ENCODE data around the gene ACSM6. TPM values are rescaled to one million over a fixed set of nuclear protein-coding genes. Genes with fewer than 3 reads are reported as not detected.
"Not testable (repeated sequence)": the region's sequence is repeated elsewhere in the genome, so short reads cannot be mapped to it uniquely, and the experiment has no call there.

ACSM6 gene
- total and polyA plus RNA-seq, 2 donors = 0.96 to 5.1 TPM

DNA sequence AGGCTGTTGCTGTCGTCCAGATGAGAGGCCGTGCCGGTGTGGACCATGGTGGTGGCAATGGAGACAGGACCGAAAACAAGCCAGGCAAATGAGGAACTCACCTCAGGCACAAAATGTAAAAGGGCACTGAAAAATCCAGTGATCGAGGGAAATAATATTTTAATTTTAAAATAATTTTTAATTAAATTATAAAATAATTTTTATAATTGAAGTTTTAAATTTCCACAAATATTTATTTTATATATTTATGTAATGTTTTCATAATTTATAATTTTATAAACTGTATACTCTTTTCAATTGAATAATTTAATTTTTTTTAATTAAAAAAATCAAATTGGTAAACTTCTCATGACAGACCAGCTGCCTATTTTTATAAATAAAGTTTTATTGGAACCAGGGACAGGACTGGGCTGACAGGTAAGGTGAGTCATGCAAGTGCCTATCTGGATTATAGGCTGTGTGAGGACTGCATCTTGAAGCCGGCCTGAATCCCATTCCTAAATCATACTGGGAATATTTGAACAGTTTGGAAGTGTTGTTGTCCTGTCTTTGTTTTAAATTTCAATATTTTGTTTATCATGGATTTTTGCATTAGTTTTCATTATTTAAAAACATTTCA lies 15.6 kb downstream of the ACSM6 start:
- Histone ChIP-seq H3K36me3 (ENCODE audit: control insufficient read depth in 2 of 2, insufficient read depth in 2 of 2, low read length in 1 of 2) (peaks cover 0 to 10% of the 10 kb centered on the region in 2 donors), H3K27ac (ENCODE audit: low read depth in 1 of 2, low read length in 1 of 2) (no peak overlapping the region), H3K4me3 (ENCODE audit: low read length in 2 of 2) (no peak overlapping the region), H3K27me3 (ENCODE audit: control insufficient read depth in 2 of 2, insufficient read depth in 1 of 2, low read length in 1 of 2) (no peaks in the 10 kb centered on the region), H3K4me1 (ENCODE audit: control insufficient read depth in 2 of 2, insufficient read depth in 2 of 2, low read length in 2 of 2) (no peaks in the 10 kb centered on the region), H3K9me3 (ENCODE audit: control insufficient read depth in 2 of 2, insufficient read depth in 1 of 2, low read length in 1 of 2) (no peaks in the 10 kb centered on the region)
- DNase-seq (ENCODE audit: low read depth in 6 of 9, low spot score in 9 of 9) = no peak
- 96% methylated on average over 6 of the region's 6 CpGs for WGBS

DNA sequence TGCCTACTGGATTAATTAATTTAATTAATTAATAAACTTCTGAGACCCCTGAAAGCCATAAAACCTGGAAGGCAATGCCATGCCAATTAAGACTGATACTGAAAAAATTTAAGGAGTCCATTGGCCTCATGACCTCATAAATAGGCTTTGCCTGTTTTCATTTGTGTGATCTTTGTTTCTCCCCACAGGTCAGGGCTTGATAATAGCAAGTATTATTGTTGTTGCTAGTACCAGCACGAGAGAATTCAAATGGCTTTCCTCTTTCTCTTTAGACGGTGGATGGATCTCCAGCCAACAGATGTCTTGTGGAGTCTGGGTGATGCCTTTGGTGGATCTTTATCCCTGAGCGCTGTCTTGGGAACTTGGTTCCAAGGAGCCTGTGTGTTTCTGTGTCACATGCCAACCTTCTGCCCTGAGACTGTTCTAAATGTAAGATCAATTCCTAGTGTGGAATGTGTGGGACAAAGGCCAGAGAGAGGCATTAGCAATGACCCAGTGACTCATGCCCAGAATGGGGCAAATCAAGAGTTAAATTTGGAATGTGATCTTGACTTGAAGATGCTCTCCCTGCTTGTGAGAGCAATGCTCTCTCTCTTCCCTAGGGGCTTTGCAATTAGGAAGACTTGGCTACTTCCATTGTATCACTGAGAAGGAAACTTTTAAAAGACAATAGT lies 17.7 kb downstream of the ACSM6 start:
- 94% methylated on average over 3 of the region's 3 CpGs for WGBS

DNA sequence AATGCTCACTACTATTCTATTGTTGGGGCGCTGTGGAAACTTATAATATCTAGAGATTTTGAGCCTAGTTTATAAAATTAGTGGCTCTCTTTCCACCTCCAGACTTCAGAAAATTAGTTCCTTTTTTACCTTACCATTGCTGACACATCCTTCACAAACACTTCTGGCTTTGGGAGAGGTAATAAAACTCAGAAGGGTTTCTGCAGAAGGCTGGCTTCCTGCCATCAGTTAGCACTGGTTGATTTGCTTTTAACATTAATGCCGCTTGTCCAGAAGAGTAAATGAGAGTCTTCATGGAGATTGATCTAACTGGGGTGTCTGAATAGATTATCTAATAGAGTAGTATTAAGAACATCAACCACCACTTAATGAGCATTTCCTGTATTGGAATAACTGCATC lies 20.3 kb downstream of the ACSM6 start:
- WGBS = 54% methylated on average over 2 of the region's 2 CpGs
- H3K4me3 ChIP-seq (ENCODE audit: low read length in 2 of 2) = no peak overlapping the region
- no peaks in the 10 kb centered on the region for H3K9me3 ChIP-seq (ENCODE audit: control insufficient read depth in 2 of 2, insufficient read depth in 1 of 2, low read length in 1 of 2)
- H3K27me3 ChIP-seq (ENCODE audit: control insufficient read depth in 2 of 2, insufficient read depth in 1 of 2, low read length in 1 of 2) = no peaks in the 10 kb centered on the region
- DNase-seq (ENCODE audit: low read depth in 6 of 9, low spot score in 9 of 9) = no peak
- H3K4me1 ChIP-seq (ENCODE audit: control insufficient read depth in 2 of 2, insufficient read depth in 2 of 2, low read length in 2 of 2) = no peaks in the 10 kb centered on the region
- peaks cover 0 to 13% of the 10 kb centered on the region in 2 donors for H3K36me3 ChIP-seq (ENCODE audit: control insufficient read depth in 2 of 2, insufficient read depth in 2 of 2, low read length in 1 of 2)
- H3K27ac ChIP-seq (ENCODE audit: low read depth in 1 of 2, low read length in 1 of 2) = no peak overlapping the region

More for the DNA sequence above, 17.7 kb downstream of the ACSM6 start:
- H3K4me3 ChIP-seq (ENCODE audit: low read length in 2 of 2) = no peak overlapping the region
- H3K9me3 ChIP-seq (ENCODE audit: control insufficient read depth in 2 of 2, insufficient read depth in 1 of 2, low read length in 1 of 2) = no peaks in the 10 kb centered on the region
- no peak overlapping the region for H3K27ac ChIP-seq (ENCODE audit: low read depth in 1 of 2, low read length in 1 of 2)
- no peak for DNase-seq (ENCODE audit: low read depth in 6 of 9, low spot score in 9 of 9)
- peaks cover 0 to 10% of the 10 kb centered on the region in 2 donors for H3K36me3 ChIP-seq (ENCODE audit: control insufficient read depth in 2 of 2, insufficient read depth in 2 of 2, low read length in 1 of 2)
- H3K27me3 ChIP-seq (ENCODE audit: control insufficient read depth in 2 of 2, insufficient read depth in 1 of 2, low read length in 1 of 2) = no peaks in the 10 kb centered on the region
- no peaks in the 10 kb centered on the region for H3K4me1 ChIP-seq (ENCODE audit: control insufficient read depth in 2 of 2, insufficient read depth in 2 of 2, low read length in 2 of 2)

DNA sequence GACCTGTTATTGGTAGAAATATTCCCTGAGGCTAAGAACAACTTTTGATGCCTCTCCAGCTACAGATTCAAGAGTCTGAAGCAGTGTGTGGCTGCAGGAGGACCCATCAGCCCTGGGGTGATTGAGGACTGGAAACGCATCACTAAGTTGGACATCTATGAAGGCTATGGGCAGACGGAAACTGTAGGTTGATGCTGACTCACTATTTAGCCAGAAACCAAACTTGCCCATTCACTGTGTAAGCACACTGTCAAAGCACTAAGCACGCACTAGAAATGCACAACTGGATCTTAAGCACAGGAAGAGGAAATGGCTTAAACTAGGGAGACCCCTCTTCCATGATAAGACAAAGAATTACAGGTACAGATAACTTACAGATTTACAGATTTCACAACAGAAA lies 20.8 kb downstream of the ACSM6 start:
- 43% methylated on average over 3 of the region's 3 CpGs for WGBS
- no peak overlapping the region for H3K4me3 ChIP-seq (ENCODE audit: low read length in 2 of 2)
- no peak overlapping the region for H3K27ac ChIP-seq (ENCODE audit: low read depth in 1 of 2, low read length in 1 of 2)
- no peak for DNase-seq (ENCODE audit: low read depth in 6 of 9, low spot score in 9 of 9)
- H3K4me1 ChIP-seq (ENCODE audit: control insufficient read depth in 2 of 2, insufficient read depth in 2 of 2, low read length in 2 of 2) = no peaks in the 10 kb centered on the region
- H3K36me3 ChIP-seq (ENCODE audit: control insufficient read depth in 2 of 2, insufficient read depth in 2 of 2, low read length in 1 of 2) = peaks cover 0 to 13% of the 10 kb centered on the region in 2 donors
- no peaks in the 10 kb centered on the region for H3K27me3 ChIP-seq (ENCODE audit: control insufficient read depth in 2 of 2, insufficient read depth in 1 of 2, low read length in 1 of 2)
- H3K9me3 ChIP-seq (ENCODE audit: control insufficient read depth in 2 of 2, insufficient read depth in 1 of 2, low read length in 1 of 2) = no peaks in the 10 kb centered on the region

DNA sequence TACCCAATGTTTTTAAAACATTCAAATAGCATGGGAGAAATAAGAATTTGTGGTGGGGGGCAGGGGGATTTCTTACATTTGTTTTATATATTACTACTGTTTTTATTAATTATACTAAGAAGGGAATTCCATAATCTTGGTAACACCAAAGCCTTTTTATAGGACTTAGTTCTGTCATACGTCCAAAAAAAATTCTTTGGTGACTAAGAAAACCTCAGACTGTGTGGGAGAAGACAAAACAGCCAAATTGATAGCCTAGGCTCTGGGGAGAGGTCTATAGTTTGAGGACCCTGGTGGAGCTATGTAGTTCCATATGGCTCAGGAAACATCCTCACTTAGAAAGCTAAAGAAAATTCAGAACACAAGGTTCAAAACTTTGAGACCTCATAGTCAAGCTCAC lies 23.4 kb downstream of the ACSM6 start:
- DNase-seq (ENCODE audit: low read depth in 6 of 9, low spot score in 9 of 9) = no peak

DNA sequence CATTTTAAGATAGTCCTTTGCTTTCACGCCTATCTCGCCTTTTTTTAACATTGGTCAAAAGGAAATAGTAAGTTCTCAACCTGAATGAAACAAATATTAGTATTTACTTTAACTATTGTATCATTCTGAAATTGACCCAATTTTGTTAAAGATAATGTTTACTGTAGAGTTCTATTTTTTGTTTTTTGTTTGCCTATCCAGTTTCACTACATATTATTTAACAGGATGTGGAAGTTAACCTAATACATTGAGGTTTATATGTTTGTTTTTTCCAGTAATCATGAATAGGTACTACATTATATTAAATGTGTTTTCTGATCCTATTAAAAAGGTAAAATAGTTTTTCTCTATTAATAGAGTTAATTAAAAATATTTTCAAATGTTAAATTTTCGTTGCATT lies 26.5 kb downstream of the ACSM6 start:
- 95% methylated on average over 3 of the region's 3 CpGs for WGBS

More for the DNA sequence above, 23.4 kb downstream of the ACSM6 start:
- Histone ChIP-seq H3K4me3 (ENCODE audit: low read length in 2 of 2) (no peak overlapping the region), H3K9me3 (ENCODE audit: control insufficient read depth in 2 of 2, insufficient read depth in 1 of 2, low read length in 1 of 2) (no peaks in the 10 kb centered on the region), H3K27ac (ENCODE audit: low read depth in 1 of 2, low read length in 1 of 2) (no peak overlapping the region), H3K36me3 (ENCODE audit: control insufficient read depth in 2 of 2, insufficient read depth in 2 of 2, low read length in 1 of 2) (peaks cover 0 to 3% of the 10 kb centered on the region in 2 donors), H3K4me1 (ENCODE audit: control insufficient read depth in 2 of 2, insufficient read depth in 2 of 2, low read length in 2 of 2) (no peaks in the 10 kb centered on the region), H3K27me3 (ENCODE audit: control insufficient read depth in 2 of 2, insufficient read depth in 1 of 2, low read length in 1 of 2) (no peaks in the 10 kb centered on the region)
- 85% methylated on average over 1 of the region's 1 CpG for WGBS

DNA sequence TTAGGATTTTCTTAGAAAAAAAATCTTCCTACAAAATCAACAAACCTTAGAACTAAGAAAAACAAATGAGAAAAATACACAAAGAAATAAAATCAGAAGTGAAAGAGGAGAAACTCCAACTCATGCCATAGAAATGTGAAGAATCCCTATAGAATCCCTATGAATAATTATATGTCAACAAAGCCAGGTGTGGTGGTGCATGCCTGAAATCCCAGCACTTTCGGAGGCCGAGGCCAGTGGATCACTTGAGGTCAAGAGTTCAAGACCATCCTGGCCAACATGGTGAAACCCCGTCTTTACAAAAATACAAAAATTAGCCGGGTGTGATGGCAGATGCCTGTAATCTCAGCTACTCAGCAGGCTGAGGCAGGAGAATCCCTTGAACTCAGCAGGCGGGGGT lies 27.1 kb downstream of the ACSM6 start:
- no peak for DNase-seq (ENCODE audit: low read depth in 6 of 9, low spot score in 9 of 9)
- Histone ChIP-seq H3K9me3 (ENCODE audit: control insufficient read depth in 2 of 2, insufficient read depth in 1 of 2, low read length in 1 of 2) (no peaks in the 10 kb centered on the region), H3K4me3 (ENCODE audit: low read length in 2 of 2) (no peak overlapping the region), H3K27ac (ENCODE audit: low read depth in 1 of 2, low read length in 1 of 2) (no peak overlapping the region), H3K27me3 (ENCODE audit: control insufficient read depth in 2 of 2, insufficient read depth in 1 of 2, low read length in 1 of 2) (no peaks in the 10 kb centered on the region), H3K4me1 (ENCODE audit: control insufficient read depth in 2 of 2, insufficient read depth in 2 of 2, low read length in 2 of 2) (no peaks in the 10 kb centered on the region), H3K36me3 (ENCODE audit: control insufficient read depth in 2 of 2, insufficient read depth in 2 of 2, low read length in 1 of 2) (peaks cover 0 to 3% of the 10 kb centered on the region in 2 donors)
- 78% methylated on average over 5 of the region's 5 CpGs for WGBS

More for the DNA sequence above, 26.5 kb downstream of the ACSM6 start:
- Histone ChIP-seq H3K27ac (ENCODE audit: low read depth in 1 of 2, low read length in 1 of 2) (no peak overlapping the region), H3K27me3 (ENCODE audit: control insufficient read depth in 2 of 2, insufficient read depth in 1 of 2, low read length in 1 of 2) (no peaks in the 10 kb centered on the region), H3K4me3 (ENCODE audit: low read length in 2 of 2) (no peak overlapping the region), H3K9me3 (ENCODE audit: control insufficient read depth in 2 of 2, insufficient read depth in 1 of 2, low read length in 1 of 2) (no peaks in the 10 kb centered on the region), H3K4me1 (ENCODE audit: control insufficient read depth in 2 of 2, insufficient read depth in 2 of 2, low read length in 2 of 2) (no peaks in the 10 kb centered on the region), H3K36me3 (ENCODE audit: control insufficient read depth in 2 of 2, insufficient read depth in 2 of 2, low read length in 1 of 2) (peaks cover 0 to 3% of the 10 kb centered on the region in 2 donors)
- no peak for DNase-seq (ENCODE audit: low read depth in 6 of 9, low spot score in 9 of 9)

DNA sequence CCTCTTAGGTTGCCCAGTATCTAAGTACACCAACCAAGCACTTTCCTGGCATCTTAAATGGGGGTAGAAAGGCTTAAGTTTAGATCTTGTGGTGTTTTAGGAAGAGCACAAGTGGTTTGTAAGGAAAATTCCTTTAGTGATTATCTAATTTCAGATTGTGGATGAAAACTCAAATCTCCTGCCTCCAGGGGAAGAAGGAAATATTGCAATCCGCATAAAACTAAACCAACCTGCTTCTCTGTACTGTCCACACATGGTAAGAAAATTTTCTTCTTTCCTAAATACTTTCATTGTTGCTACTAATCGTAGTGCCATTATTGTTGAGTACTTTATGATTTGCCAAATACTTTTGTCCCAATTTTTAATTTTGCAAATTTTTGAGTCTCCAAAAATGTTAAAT lies 31.1 kb downstream of the ACSM6 start:
- no peak for DNase-seq (ENCODE audit: low read depth in 6 of 9, low spot score in 9 of 9)
- no peaks in the 10 kb centered on the region for H3K36me3 ChIP-seq (ENCODE audit: control insufficient read depth in 2 of 2, insufficient read depth in 2 of 2, low read length in 1 of 2)
- no peak overlapping the region for H3K4me3 ChIP-seq (ENCODE audit: low read length in 2 of 2)
- WGBS = 48% methylated on average over 2 of the region's 2 CpGs
- H3K27me3 ChIP-seq (ENCODE audit: control insufficient read depth in 2 of 2, insufficient read depth in 1 of 2, low read length in 1 of 2) = no peaks in the 10 kb centered on the region
- H3K4me1 ChIP-seq (ENCODE audit: control insufficient read depth in 2 of 2, insufficient read depth in 2 of 2, low read length in 2 of 2) = peaks cover 0 to under 1% of the 10 kb centered on the region in 2 donors
- H3K27ac ChIP-seq (ENCODE audit: low read depth in 1 of 2, low read length in 1 of 2) = no peak overlapping the region
- no peaks in the 10 kb centered on the region for H3K9me3 ChIP-seq (ENCODE audit: control insufficient read depth in 2 of 2, insufficient read depth in 1 of 2, low read length in 1 of 2)

DNA sequence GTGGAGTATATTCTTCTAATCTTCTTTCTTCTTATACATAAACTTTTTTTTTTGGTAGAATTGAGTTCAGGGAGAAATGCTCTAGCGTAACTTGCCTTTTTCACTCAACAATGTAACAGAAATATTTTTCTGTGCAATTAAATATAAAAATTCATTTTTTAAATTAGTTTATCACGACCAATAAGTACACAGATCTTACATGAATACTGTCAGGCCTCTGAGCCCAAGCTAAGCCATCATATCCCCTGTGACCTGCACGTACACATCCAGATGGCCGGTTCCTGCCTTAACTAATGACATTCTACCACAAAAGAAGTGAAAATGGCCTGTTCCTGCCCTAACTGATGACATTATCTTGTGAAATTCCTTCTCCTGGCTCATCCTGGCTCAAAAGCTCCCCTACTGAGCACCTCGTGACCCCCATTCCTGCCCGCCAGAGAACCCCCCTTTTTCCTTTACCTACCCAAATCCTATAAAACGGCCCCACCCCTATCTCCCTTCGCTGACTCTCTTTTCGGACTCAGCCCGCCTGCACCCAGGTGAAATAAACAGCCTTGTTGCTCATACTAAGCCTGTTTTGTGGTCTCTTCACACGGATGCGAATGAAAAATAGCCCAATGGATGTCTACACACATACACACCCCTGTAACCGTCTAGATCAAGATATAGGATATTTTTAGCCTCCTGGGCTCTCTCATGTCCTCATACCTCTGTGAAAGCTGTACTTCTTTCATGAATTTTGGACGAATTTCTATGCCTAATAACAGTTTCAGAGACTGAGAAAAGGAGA lies 35.1 kb downstream of the ACSM6 start:
- H3K27ac ChIP-seq (ENCODE audit: low read depth in 1 of 2, low read length in 1 of 2); H3K4me1 ChIP-seq (ENCODE audit: control insufficient read depth in 2 of 2, insufficient read depth in 2 of 2, low read length in 2 of 2); H3K9me3 ChIP-seq (ENCODE audit: control insufficient read depth in 2 of 2, insufficient read depth in 1 of 2, low read length in 1 of 2); DNase-seq (ENCODE audit: low read depth in 6 of 9, low spot score in 9 of 9); H3K27me3 ChIP-seq (ENCODE audit: control insufficient read depth in 2 of 2, insufficient read depth in 1 of 2, low read length in 1 of 2); H3K4me3 ChIP-seq (ENCODE audit: low read length in 2 of 2); H3K36me3 ChIP-seq (ENCODE audit: control insufficient read depth in 2 of 2, insufficient read depth in 2 of 2, low read length in 1 of 2): not testable (repeated sequence)
- 95% methylated on average over 13 of the region's 14 CpGs for WGBS

Measured in thymus (tissue), 11 donors.